Stimulated activated CD8-positive, alpha-beta memory T cell treated with anti-CD3 and anti-CD28 coated beads, Interleukin-4, amount 100 ng/mL, for 48 hours (primary cell): Measurements from ENCODE around the gene DLG2.

Source experiments
- DNase-seq: peaks from one replicate; pipeline ENCODE4 v3.0.0-alpha.2; 2020

Gene DLG2

GRCh38 chr11:83863272-83863671 is 1763.9 kb downstream of the DLG2 start:
- no peak for DNase-seq

DNA sequence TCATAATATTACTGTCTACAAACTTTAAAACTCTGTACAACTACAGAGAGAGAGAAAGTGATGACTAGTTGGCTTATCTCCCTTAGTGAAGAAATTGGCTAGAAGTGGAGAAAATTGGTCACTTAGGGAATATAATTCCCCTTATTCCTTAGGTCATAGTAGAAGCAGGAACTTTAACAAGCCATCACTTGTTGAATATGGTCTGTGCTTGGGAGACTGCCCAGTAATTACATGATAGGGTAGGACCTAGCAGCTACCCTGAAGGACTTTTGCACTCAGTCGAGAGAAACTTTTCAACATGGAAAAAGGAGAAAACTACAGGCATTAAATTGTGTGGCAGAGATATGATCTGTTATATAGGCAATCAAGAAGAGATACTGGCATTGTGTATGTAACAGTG is 1764.5 kb downstream of the DLG2 start:
- DNase-seq: no peak

- no peak for DNase-seq
Observed at GRCh38 chr11:83862033-83862432, 1765.1 kb downstream of the DLG2 start.

DNA sequence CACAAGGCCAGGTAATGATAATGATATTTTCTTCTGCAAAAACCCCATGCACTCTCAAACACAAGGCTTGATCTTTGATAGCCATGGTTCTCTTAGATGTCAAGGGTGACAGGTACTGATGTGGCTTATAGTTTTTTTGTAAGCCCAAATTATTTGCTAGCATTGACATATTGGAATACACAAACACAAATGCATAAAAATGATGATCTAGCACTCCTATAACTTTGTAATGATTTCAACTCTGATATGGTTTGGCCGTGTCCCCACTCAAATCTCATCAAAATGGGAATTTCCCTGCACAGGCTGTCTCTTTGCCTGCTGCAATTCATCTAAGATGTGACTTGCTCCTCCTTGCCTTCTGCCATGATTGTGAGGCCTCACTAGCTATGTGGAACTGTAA is 1768.5 kb downstream of the DLG2 start:
- DNase-seq: no peak

DNA sequence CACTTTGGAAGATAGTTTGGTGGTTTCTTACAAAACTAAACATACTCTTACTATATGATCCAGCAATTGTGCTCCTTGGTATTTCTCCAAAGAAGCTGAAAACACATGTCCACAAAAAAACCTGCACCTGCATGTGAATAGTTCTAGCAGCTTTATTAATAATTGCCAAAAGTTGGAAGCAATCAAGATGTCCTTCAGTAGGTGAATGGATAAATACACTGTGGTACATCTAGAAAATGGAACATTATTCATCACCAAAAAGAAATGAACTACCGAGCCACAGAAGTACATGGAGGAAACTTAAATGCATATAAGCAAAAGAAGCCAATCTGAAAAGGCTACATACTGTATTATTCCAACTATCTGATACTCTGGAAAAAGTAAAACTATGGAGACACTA is 1771.9 kb downstream of the DLG2 start:
- no peak for DNase-seq

- no peak for DNase-seq
Observed at GRCh38 chr11:83852775-83853442, 1774.2 kb downstream of the DLG2 start.

- DNase-seq: no peak
Observed at GRCh38 chr11:83852012-83852411, 1775.1 kb downstream of the DLG2 start.

GRCh38 chr11:83847467-83848034 is 1779.6 kb downstream of the DLG2 start:
- no peak for DNase-seq

DNA sequence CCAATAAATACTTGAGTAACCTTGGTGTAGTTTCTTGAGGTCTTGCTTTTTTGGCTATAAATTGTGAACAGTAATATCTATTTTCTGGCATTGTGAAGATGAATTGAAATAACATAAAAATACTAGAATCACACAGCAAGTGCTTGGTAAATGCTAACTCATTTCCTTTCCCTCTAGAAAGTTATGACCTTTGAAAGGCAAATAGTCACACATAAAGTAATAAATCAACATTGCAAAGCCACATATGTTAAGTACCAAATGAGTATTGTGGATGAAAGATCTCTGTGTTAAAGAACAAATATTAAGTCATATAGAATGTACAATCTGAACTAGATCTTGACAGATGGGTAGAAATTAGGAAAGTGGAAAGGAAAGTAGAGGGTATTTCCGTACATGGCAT is 1781.3 kb downstream of the DLG2 start:
- no peak for DNase-seq

DNA sequence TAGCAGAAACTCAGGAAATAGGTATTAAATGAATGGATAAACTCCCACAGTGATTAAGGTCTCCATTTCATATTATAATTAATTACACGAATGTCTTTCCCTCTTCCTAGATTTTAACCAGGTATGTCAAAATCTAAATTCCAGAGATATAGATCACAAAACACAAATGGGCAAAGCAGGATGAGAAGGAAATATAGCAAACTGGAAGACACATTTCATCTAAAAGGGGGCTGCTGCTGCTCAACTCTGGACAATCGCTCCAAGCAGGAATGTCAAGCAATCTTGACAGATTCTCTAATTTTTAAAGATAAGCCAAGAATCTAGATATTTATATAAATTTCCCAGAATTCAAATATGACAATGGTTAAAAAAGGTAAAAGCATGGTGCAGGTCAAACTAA is 1786.8 kb downstream of the DLG2 start:
- DNase-seq: no peak

- peak; percentile 38 for DNase-seq
Observed at GRCh38 chr11:83836883-83837654, 1790.1 kb downstream of the DLG2 start.

DNA sequence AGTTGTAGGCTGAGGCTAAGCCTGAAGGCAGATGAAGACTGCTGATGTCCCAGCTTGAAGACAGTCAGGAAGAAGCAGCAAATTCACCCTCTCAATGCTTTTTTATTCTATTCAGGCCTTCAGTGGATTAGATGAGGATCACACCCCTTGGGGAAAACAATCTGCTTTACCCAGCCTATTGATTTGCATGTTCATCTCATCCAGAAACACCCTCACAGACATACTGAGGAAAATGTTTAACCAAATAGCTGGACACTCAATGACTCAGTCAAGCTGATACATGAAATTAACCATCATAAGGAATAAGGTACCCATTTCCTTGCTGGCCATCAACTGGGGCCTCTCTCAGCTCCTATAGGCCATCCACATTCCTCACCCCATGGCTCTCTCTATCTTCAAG is 1791.1 kb downstream of the DLG2 start:
- DNase-seq: no peak

DNA sequence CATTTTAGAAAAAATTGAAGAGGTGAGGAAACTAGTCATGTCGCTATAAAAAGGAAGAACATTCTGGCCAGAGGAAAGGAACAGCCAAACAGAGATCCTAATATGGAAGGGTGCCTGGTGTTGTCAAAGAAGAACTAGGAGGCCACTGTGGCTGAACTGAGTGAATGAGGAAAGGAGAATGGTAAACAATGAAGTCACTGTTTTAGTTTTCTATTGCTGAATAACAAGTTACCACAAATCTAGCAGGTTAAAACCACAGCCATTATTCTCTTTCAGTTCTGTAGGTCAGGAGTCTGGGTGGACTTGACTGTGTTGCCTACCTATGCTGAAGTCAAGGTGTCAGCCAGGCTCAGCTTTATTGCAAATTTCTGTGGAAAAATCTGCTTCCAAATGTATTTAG is 1791.7 kb downstream of the DLG2 start:
- no peak for DNase-seq

DNA sequence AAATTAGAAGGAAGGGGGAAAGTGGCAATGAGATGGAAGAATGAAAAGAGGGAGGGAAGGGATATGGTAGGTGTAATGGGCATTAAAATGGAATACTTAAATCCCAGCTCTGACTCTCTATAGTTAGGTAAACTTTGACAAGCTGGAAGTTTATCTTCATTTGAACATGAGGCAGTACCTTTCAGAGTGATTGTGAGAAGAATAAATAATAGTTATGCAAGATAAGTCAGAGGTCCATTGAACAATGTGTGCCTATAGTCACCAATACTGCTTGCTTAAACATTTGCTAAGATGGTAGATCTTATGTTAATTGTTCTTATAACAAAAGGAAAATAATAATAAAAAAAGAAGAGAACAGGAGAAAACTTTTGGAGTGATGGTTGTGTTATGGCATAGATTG is 1795.2 kb downstream of the DLG2 start:
- DNase-seq: no peak

DNA sequence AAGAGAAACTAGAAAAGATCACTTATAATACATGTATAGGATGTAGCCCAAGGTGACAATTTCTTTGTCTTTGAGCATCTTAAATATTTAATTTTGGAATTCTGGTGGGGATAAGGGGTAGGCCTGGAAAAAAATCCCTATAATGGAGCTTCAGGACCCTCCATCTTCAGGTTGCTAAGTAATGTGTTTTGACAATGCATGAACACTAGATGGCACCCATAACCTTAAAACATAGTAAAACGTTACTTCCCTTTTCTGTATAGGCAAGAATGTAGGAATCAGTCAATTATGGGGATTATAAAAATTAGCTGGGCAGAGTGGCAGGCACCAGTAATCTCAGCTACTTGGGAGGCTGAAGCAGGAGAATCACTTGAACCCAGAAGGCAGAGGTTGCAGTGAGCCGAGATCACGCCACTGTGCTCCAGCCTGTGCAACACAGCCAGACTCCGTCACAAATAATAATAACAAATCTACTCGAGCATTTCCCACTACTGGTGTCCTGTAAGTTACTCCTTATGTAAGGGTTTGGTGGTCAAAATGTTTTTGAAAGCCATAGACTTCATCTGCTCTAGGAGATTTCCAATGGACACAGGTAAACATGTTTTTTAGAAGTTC is 1799.1 kb downstream of the DLG2 start:
- no peak for DNase-seq

GRCh38 chr11:83827520-83827919 is 1799.6 kb downstream of the DLG2 start:
- no peak for DNase-seq

- DNase-seq: no peak
Observed at GRCh38 chr11:83826078-83826477, 1801.1 kb downstream of the DLG2 start.

DNA sequence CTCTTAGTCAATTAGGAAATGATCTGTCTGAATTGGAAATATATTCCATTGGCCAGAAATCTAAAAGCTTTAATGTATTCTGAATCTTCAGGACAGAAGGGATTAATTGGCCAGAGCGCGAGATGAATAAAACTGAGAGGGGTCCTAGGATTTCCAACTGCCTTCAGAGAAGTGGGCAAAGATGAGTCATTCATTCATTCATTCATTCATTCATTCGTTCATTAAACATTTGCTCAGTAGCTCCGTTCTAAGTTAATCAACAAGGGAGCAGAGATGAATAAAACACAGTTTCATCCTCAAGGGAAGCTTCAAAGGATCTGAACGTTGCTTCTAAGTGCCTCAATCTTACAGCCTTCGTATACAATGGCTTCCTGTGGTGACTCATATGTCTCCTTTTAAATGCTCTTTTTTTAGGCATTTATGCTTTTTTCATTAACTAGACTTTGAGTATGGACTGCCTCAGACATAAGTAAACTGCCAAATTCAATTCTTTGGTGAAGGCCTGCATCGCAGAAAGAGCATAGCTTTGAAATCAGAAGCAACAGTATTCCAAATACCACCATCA is 1803.6 kb downstream of the DLG2 start:
- DNase-seq: no peak

DNA sequence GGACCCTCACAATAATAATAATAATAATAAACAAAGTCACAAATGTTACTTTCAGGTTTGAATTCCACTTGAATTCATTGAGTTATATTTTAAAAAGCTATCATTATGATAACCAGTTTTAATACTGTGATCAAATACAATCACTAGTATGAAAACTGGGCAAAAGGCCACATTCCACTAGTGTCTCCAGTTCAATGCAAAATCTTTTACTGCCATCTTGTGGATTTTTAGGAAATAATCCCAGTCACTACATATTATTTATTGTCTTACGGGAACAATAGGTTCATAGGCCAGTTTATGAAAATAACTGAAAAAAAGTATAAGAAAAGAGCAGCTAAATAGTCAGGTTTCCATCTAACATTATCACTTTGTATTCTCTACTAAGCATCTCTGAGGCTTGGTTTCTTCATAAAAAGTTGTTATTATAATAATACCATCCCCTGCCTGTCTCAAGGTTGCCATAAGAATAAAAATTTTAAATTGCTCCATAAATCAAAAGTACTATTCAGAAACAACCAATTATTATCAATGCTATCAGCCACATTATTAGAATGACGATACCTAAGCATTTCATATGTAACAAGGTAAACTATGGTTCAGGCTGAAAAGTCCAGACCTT is 1807.1 kb downstream of the DLG2 start:
- DNase-seq: no peak

GRCh38 chr11:83818349-83818748 is 1808.8 kb downstream of the DLG2 start:
- no peak for DNase-seq

DNA sequence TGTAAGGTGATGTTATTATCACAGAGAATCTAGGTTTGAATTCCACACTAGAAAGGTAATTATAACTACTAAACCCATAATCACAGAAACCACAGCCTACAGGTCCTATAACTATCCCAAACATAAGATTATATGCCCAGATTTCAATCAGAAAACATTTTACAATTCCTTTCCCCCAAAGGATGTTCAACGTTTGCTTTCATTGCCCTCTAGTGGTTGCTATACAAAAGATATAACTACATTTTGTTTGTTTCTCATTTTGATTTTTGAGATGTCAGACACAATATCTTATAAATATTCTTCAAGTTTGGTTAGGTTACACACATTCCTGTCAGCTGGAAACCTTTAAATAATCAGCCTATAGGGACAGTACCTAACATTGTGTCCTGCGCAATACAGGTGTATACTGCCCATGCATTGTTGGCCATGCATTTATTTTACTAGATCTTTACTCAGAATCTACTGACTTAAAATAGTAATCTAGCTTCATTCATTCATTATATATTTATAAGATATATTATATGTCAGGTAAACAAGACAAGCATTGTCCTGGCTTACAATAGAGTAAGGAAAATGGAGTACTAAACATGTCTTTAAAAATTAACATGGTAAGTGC is 1810.5 kb downstream of the DLG2 start:
- DNase-seq: no peak

- no peak for DNase-seq
Observed at GRCh38 chr11:83815736-83816135, 1811.4 kb downstream of the DLG2 start.

DNA sequence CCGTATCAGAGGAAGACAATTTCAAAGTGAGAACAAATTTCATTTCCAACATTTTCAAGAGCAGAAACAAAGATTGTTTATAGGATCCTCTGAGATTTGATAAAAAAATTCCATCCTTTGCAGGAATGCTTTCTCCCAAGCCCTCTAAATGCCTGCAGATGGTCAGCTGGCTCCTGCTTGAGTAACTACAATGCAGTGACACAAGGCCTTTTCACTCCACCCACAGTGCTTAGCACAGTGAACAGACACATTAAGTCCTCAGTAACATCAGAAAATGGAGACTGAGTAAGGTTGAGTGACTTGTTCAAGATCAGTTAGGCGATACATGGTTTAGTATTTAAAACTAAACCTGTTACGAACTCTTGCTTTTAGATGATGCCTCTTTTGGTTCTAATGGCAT is 1813.8 kb downstream of the DLG2 start:
- DNase-seq: no peak
